ENCODE results near the gene NRXN3.

GRCh38 chr14:78593949-78594348 lies 423.8 kb downstream of the NRXN3 start:
- TF ChIP-seq EZH2phosphoT487 (IDR thresholded peaks at IDR 0.05; ENCODE audit: borderline replicate concordance, low read depth, low read length) (no peak), CTCF (conservative IDR thresholded peaks at IDR 0.05; ENCODE audit: low read length) (no peak)
